OCI-LY3 (cell line): ENCODE results near the gene TFEC.
A peak's percentile ranks its signal among the peaks of the same experiment; 100 is the strongest.

ENCODE experiments used
- H2AFZ ChIP-seq: fragments of 200-600, 300-600 bp; shearing (Covaris generic); 2 replicates; pipeline ENCODE4 v1.6.0; 2014; ENCODE audit warnings: antibody characterized with exemption, low read depth, low read length
- H3K27ac ChIP-seq: fragments of 200-600, 300-600 bp; sonication (generic); 2 replicates; pipeline ENCODE4 v1.5.1; 2014; ENCODE audit warnings: mild to moderate bottlenecking, low read length, moderate library complexity, mixed read lengths
- H3K27me3 ChIP-seq: fragments of 200-600, 300-600 bp; sonication (generic); 2 replicates; pipeline ENCODE4 v1.6.1; 2014; ENCODE audit warnings: low read depth, low read length, mixed read lengths
- H3K36me3 ChIP-seq: fragments of 200-600, 300-600 bp; sonication (generic); replicated peaks from 2 replicates; pipeline ENCODE3; 2014; ENCODE audit warnings: low read depth, low read length, mixed read lengths
- H3K4me1 ChIP-seq: fragments of 300-600, 200-600 bp; sonication (generic); 2 replicates; pipeline ENCODE4 v1.6.1; 2014; ENCODE audit warnings: low read length, mixed read lengths
- H3K4me2 ChIP-seq: fragments of 200-600, 300-600 bp; sonication (generic); 2 replicates; pipeline ENCODE4 v1.6.1; 2014; ENCODE audit warnings: low read length, mixed read lengths
- H3K4me3 ChIP-seq: fragments of 300-600, 200-600 bp; sonication (generic); 2 replicates; pipeline ENCODE4 v1.5.1; 2014; ENCODE audit warnings: antibody characterized with exemption, mild to moderate bottlenecking, low read length, moderate library complexity
- H3K79me2 ChIP-seq: fragments of 300-600, 200-600 bp; shearing (Covaris generic); 2 replicates; pipeline ENCODE4 v1.6.1; 2014; ENCODE audit warnings: mild to moderate bottlenecking, low read length, mixed read lengths
- H3K9ac ChIP-seq: fragments of 300-600, 200-600 bp; shearing (Covaris generic); 2 replicates; pipeline ENCODE4 v1.6.0; 2014; ENCODE audit warnings: mild to moderate bottlenecking, low read length, moderate library complexity
- H3K9me3 ChIP-seq: fragments of 200-600, 300-600 bp; shearing (Covaris generic); 2 replicates; pipeline ENCODE4 v1.6.1; 2014; ENCODE audit warnings: low read length, mixed read lengths; ENCODE audit not compliant: insufficient read depth
- H4K20me1 ChIP-seq: fragments of 200-600, 300-600 bp; sonication (generic); 2 replicates; pipeline ENCODE4 v1.6.1; 2016; ENCODE audit warnings: low read length, mixed read lengths; ENCODE audit not compliant: insufficient read depth
- CTCF ChIP-seq: fragments of 200-600, 300-600 bp; sonication (generic); IDR thresholded peaks from 2 replicates; pipeline ENCODE4 v1.5.1; 2014; ENCODE audit warnings: antibody characterized with exemption, low read length, low read depth
- EZH2phosphoT487 ChIP-seq: fragments of 200-600 bp; shearing (Covaris generic); IDR thresholded peaks from 2 replicates; pipeline ENCODE4 v1.6.1; 2018; ENCODE audit warnings: antibody characterized with exemption, mixed run types, low read depth

Gene TFEC

GRCh38 chr7:116041615-116042014 is 11.1 kb upstream of the TFEC start:
- peak overlapping the region; percentile 44 for H3K27ac ChIP-seq
- H3K9me3 ChIP-seq, result no peaks in the 10 kb centered on the region
- H4K20me1 ChIP-seq, result peaks cover 98% of the 10 kb centered on the region
- H3K4me3 ChIP-seq, result no peak overlapping the region
- H3K9ac ChIP-seq, result no peak overlapping the region
- peaks cover 46% of the 10 kb centered on the region for H3K36me3 ChIP-seq
- H3K79me2 ChIP-seq, result peaks cover 97% of the 10 kb centered on the region
- H3K4me1 ChIP-seq, result peaks cover 69% of the 10 kb centered on the region
- H3K27me3 ChIP-seq, result no peaks in the 10 kb centered on the region
- peak overlapping the region; percentile 25; the same call in 1 of the 2 replicates for H3K4me2 ChIP-seq
- TF ChIP-seq EZH2phosphoT487, result no peak
- no peak for TF ChIP-seq CTCF
- no peak overlapping the region for H2AFZ ChIP-seq

GRCh38 chr7:116037401-116037800 is 6.8 kb upstream of the TFEC start:
- Histone ChIP-seq H3K9me3 (no peaks in the 10 kb centered on the region), H3K79me2 (peaks cover 91% of the 10 kb centered on the region), H4K20me1 (peaks cover 90% of the 10 kb centered on the region), H3K9ac (no peak overlapping the region), H3K36me3 (peaks cover 62% of the 10 kb centered on the region), H2AFZ (no peak overlapping the region), H3K4me2 (no peak overlapping the region), H3K27ac (0 out of 2 replicates have a peak overlapping the region, but pooled peaks have one; percentile 8), H3K4me3 (no peak overlapping the region), H3K27me3 (no peaks in the 10 kb centered on the region), H3K4me1 (peaks cover 32% of the 10 kb centered on the region)
- TF ChIP-seq EZH2phosphoT487, result no peak
- TF ChIP-seq CTCF, result no peak

- TF ChIP-seq CTCF (no peak), EZH2phosphoT487 (no peak)
- no peaks in the 10 kb centered on the region for H3K27me3 ChIP-seq
- H3K27ac ChIP-seq, result peak overlapping the region; percentile 7; the same call in 1 of the 2 replicates
- H3K4me3 ChIP-seq, result no peak overlapping the region
- H3K4me2 ChIP-seq, result no peak overlapping the region
- no peak overlapping the region for H2AFZ ChIP-seq
- no peaks in the 10 kb centered on the region for H3K9me3 ChIP-seq
- peaks cover 85% of the 10 kb centered on the region for H3K79me2 ChIP-seq
- peaks cover 43% of the 10 kb centered on the region for H3K4me1 ChIP-seq
- H3K36me3 ChIP-seq, result peaks cover 58% of the 10 kb centered on the region
- H3K9ac ChIP-seq, result no peak overlapping the region
- peaks cover 82% of the 10 kb centered on the region for H4K20me1 ChIP-seq
Measured at GRCh38 chr7:116034411-116034810, 3.8 kb upstream of the TFEC start.

GRCh38 chr7:116032886-116033285 is 2.3 kb upstream of the TFEC start:
- Histone ChIP-seq H3K4me2 (no peak overlapping the region), H3K27me3 (no peaks in the 10 kb centered on the region), H3K9ac (no peak overlapping the region), H3K36me3 (peaks cover 53% of the 10 kb centered on the region), H3K4me1 (peaks cover 49% of the 10 kb centered on the region), H2AFZ (no peak overlapping the region), H4K20me1 (peaks cover 77% of the 10 kb centered on the region), H3K9me3 (no peaks in the 10 kb centered on the region), H3K79me2 (peaks cover 77% of the 10 kb centered on the region), H3K4me3 (no peak overlapping the region), H3K27ac (no peak overlapping the region)
- TF ChIP-seq EZH2phosphoT487 (no peak), CTCF (no peak)
